Right ventricle myocardium inferior (tissue), 1 donor: ENCODE results near the gene PCSK7. TPM values are rescaled to one million over a fixed set of nuclear protein-coding genes. Genes with fewer than 3 reads are reported as not detected.
"Not testable (repeated sequence)": the region's sequence is repeated elsewhere in the genome, so short reads cannot be mapped to it uniquely, and the experiment has no call there.

Source experiments
- ATAC-seq: fragments of 200-7000 bp; cut with Tn5 transposase; one replicate; pipeline ENCODE4 v1.9.1; 2020; ENCODE audit warnings: mild to moderate bottlenecking, moderate library complexity
- DNase-seq: peaks from one replicate; pipeline ENCODE4 v3.0.0; 2021; ENCODE audit errors: missing footprints
- intact Hi-C: fragments of 100-400 bp; cut with DNase I; formaldehyde crosslinking; loops from one replicate; pipeline ENCODE4 v1.11.0; 2022
- long read RNA-seq: library from polyadenylated mRNA; unstranded; transcript quantifications from one replicate; pipeline ENCODE4 v2.0.0, GENCODE V29; 2021
- total RNA-seq: library from RNA; stranded (reverse); fragmentation: NEBNext Ultra II Directional; extraction: Animal tissue kit (Norgen Biotek cat#: 25700); gene quantifications from one replicate; pipeline ENCODE4 v1.2.1, GENCODE V29; 2021
- donor health status: DM: no; HTN: yes; CAD: no; lungs with severe emphysema.

Gene PCSK7
- 26.7 TPM for total RNA-seq
- long read RNA-seq, full-length matches to known transcripts = 24 of 40 reads
- long read RNA-seq, partial matches to known transcripts = 5 of 40 reads
- long read RNA-seq, other reads (novel, unspliced or antisense) = 11 of 40 reads

GRCh38 chr11:117231842-117232091 lies at the start of gene PCSK7:
PCSK7 (minus strand) TSS chr11:117232073; CDS start chr11:117229844, 2,229 bp downstream.
- ATAC-seq = no peak
- intact Hi-C loops = loop anchor here (5.0 kb wide), 3 partner anchors 54 to 459 kb away; partner anchors contain the start of genes BACE1, BUD13 and SIDT2
- DNase-seq = peak; percentile 89

GRCh38 chr11:117281159-117281558 lies 49.3 kb upstream of the PCSK7 start:
- intact Hi-C loops = no loop called here
- ATAC-seq (no peak), DNase-seq (no peak)

GRCh38 chr11:117279711-117280376 lies 48.0 kb upstream of the PCSK7 start:
- intact Hi-C loops = no loop called here
- DNase-seq (no peak), ATAC-seq (no peak)

- ATAC-seq (no peak), DNase-seq (no peak)
- intact Hi-C loops = no loop called here
Observed at GRCh38 chr11:117278347-117278746, 46.5 kb upstream of the PCSK7 start.

- ATAC-seq = no peak
Observed at GRCh38 chr11:117273550-117274289, 41.8 kb upstream of the PCSK7 start.

GRCh38 chr11:117272175-117272574 lies 40.3 kb upstream of the PCSK7 start:
- intact Hi-C loops, DNase-seq, ATAC-seq: not testable (repeated sequence)

More at GRCh38 chr11:117273550-117274289, 41.8 kb upstream of the PCSK7 start:
- DNase-seq = no peak
- intact Hi-C loops = no loop called here

GRCh38 chr11:117271208-117271607 lies 39.3 kb upstream of the PCSK7 start:
- intact Hi-C loops = no loop called here
- ATAC-seq (no peak), DNase-seq (no peak)

- ATAC-seq (no peak), DNase-seq (no peak)
- intact Hi-C loops = no loop called here
Observed at GRCh38 chr11:117269856-117270255, 38.0 kb upstream of the PCSK7 start.

GRCh38 chr11:117265745-117266144 lies 33.9 kb upstream of the PCSK7 start:
- intact Hi-C loops = no loop called here
- DNase-seq (no peak), ATAC-seq (no peak)

GRCh38 chr11:117264624-117265323 lies 32.9 kb upstream of the PCSK7 start:
- intact Hi-C loops, ATAC-seq, DNase-seq: not testable (repeated sequence)

GRCh38 chr11:117259417-117259816 lies 27.5 kb upstream of the PCSK7 start:
- no peak for ATAC-seq

GRCh38 chr11:117258576-117258975 lies 26.7 kb upstream of the PCSK7 start:
- intact Hi-C loops = no loop called here
- DNase-seq = no peak
- no peak for ATAC-seq

More at GRCh38 chr11:117259417-117259816, 27.5 kb upstream of the PCSK7 start:
- no peak for DNase-seq
- intact Hi-C loops = no loop called here

- ATAC-seq = no peak
- DNase-seq = no peak
- intact Hi-C loops = no loop called here
Observed at GRCh38 chr11:117256573-117256972, 24.7 kb upstream of the PCSK7 start.

GRCh38 chr11:117255966-117256365 lies 24.1 kb upstream of the PCSK7 start:
- DNase-seq (no peak), ATAC-seq (no peak)
- intact Hi-C loops = no loop called here

- ATAC-seq (no peak), DNase-seq (no peak)
- intact Hi-C loops = no loop called here
Observed at GRCh38 chr11:117251506-117251905, 19.6 kb upstream of the PCSK7 start.

GRCh38 chr11:117249571-117249970 lies 17.7 kb upstream of the PCSK7 start:
- intact Hi-C loops = no loop called here
- ATAC-seq (no peak), DNase-seq (no peak)

- no peak for ATAC-seq
Observed at GRCh38 chr11:117248341-117248740, 16.5 kb upstream of the PCSK7 start.

GRCh38 chr11:117239295-117239694 lies 7.4 kb upstream of the PCSK7 start:
- DNase-seq = no peak
- intact Hi-C loops = no loop called here

More at GRCh38 chr11:117248341-117248740, 16.5 kb upstream of the PCSK7 start:
- intact Hi-C loops = no loop called here
- no peak for DNase-seq

GRCh38 chr11:117238221-117238620 lies 6.3 kb upstream of the PCSK7 start:
- DNase-seq (no peak), ATAC-seq (no peak)
- intact Hi-C loops = no loop called here

More at GRCh38 chr11:117239295-117239694, 7.4 kb upstream of the PCSK7 start:
- ATAC-seq = no peak
